Caco-2 (cell line): ENCODE measurements around the gene SLF2. TPM values are rescaled to one million over a fixed set of nuclear protein-coding genes. Genes with fewer than 3 reads are reported as not detected.

Experiments used
- BruUV-seq: library from RNA; stranded (reverse); fragments of 400-500 nt; replicated peaks from 2 replicates; lab custom pipeline; 2021; lab: Mats Ljungman, UMichigan
- CTCF ChIA-PET: fragments of 300-600 bp; sonication (Branson Sonifier 250); formaldehyde crosslinking; loops from one replicate; lab custom pipeline; 2022; ENCODE audit warnings: antibody characterized with exemption; lab: Charles Lee
- POLR2A ChIA-PET: fragments of 300-600 bp; sonication (Branson Sonifier 250); formaldehyde crosslinking; loops from one replicate; lab custom pipeline; 2022; ENCODE audit warnings: antibody characterized with exemption; lab: Charles Lee
- DNase-seq, 2 experiments: peaks; one replicate each; pipeline versions ENCODE4 v3.0.0 to v3.0.0-alpha.2; 2020 to 2022
- H3K27me3 ChIP-seq: replicated peaks from 2 replicates; pipeline ENCODE4 v1.6.0; 2011; ENCODE audit warnings: low read length; ENCODE audit not compliant: control insufficient read depth, insufficient read depth
- H3K36me3 ChIP-seq: 2 replicates; pipeline ENCODE4 v1.5.1; 2011; ENCODE audit warnings: low read length; ENCODE audit not compliant: control insufficient read depth, insufficient read depth
- H3K4me1 ChIP-seq: fragments of 250-450 bp; sonication (Bioruptor Pico); 2 replicates; pipeline ENCODE4 v1.5.1; 2020; ENCODE audit warnings: mild to moderate bottlenecking
- H3K4me3 ChIP-seq: 2 replicates; pipeline ENCODE4 v1.5.1; 2011; ENCODE audit warnings: low read depth, mild to moderate bottlenecking, control low read depth, low read length
- H3K9me3 ChIP-seq: fragments of 250-450 bp; sonication (Bioruptor Pico); 2 replicates; pipeline ENCODE4 v1.5.1; 2020; ENCODE audit warnings: mild to moderate bottlenecking, moderate library complexity
- H3K27ac Mint-ChIP-seq: one replicate; pipeline ENCODE4 v1.8.0; 2022; ENCODE audit warnings: mixed read lengths; ENCODE audit not compliant: unreplicated experiment
- H3K27me3 Mint-ChIP-seq: one replicate; pipeline ENCODE4 v1.8.0; 2022; ENCODE audit warnings: mixed read lengths; ENCODE audit not compliant: insufficient read depth, unreplicated experiment
- H3K36me3 Mint-ChIP-seq: one replicate; pipeline ENCODE4 v1.8.0; 2022; ENCODE audit warnings: mild to moderate bottlenecking, mixed read lengths; ENCODE audit not compliant: insufficient read depth, unreplicated experiment
- H3K4me1 Mint-ChIP-seq: one replicate; pipeline ENCODE4 v1.8.0; 2022; ENCODE audit warnings: low read depth, mixed read lengths; ENCODE audit not compliant: unreplicated experiment
- H3K4me3 Mint-ChIP-seq: one replicate; pipeline ENCODE4 v1.8.0; 2022; ENCODE audit warnings: mild to moderate bottlenecking, moderate library complexity, mixed read lengths; ENCODE audit not compliant: unreplicated experiment
- H3K9me3 Mint-ChIP-seq: one replicate; pipeline ENCODE4 v1.8.0; 2022; ENCODE audit warnings: mixed read lengths; ENCODE audit not compliant: unreplicated experiment
- CTCF ChIP-seq, 2 experiments: fragments of 200-600 bp in 1 of 2; IDR thresholded peaks; 1 replicate in 1 of 2; 2 replicates in 1 of 2; pipeline versions ENCODE4 v1.5.1 to v1.8.0; 2011 to 2022; ENCODE audit warnings: antibody characterized with exemption in 1 of 2, control low read depth in 1 of 2, inconsistent platforms in 1 of 2, low read depth in 1 of 2, low read length in 1 of 2, mild to moderate bottlenecking in 1 of 2, moderate library complexity in 1 of 2; ENCODE audit not compliant: insufficient read depth in 1 of 2, severe bottlenecking in 1 of 2, unreplicated experiment in 1 of 2
- intact Hi-C: fragments of 100-400 bp; cut with micrococcal nuclease; formaldehyde crosslinking; loops from one replicate; pipeline ENCODE4 v1.10.0; 2022; ENCODE audit not compliant: unreplicated experiment
- total RNA-seq: library from RNA; stranded (reverse); gene quantifications from 2 replicates; pipeline ENCODE4 v1.2.3, GENCODE V29; 2022

Gene SLF2
- total RNA-seq, 1 experiment from 2014 or later = 25.2 TPM

- Mint-ChIP-seq H3K36me3 (peaks cover 48% of the 10 kb centered on the region), H3K4me3 (no peak overlapping the region), H3K4me1 (peaks cover 8% of the 10 kb centered on the region), H3K9me3 (no peaks in the 10 kb centered on the region), H3K27ac (no peak overlapping the region), H3K27me3 (no peaks in the 10 kb centered on the region)
- H3K27me3 ChIP-seq = no peaks in the 10 kb centered on the region
- CTCF ChIA-PET = interaction anchor here (0.6 kb wide), 1 partner anchor 17 kb away, joined by 3 read pairs; no protein-coding TSS in a partner anchor
- peaks cover 9% of the 10 kb centered on the region for H3K4me1 ChIP-seq
- H3K4me3 ChIP-seq = no peak overlapping the region
- no peak for DNase-seq
- H3K9me3 ChIP-seq = no peaks in the 10 kb centered on the region
- intact Hi-C loops = no loop called here
- no TSS peak for BruUV-seq
- TF ChIP-seq CTCF (IDR thresholded peaks at IDR 0.05; ENCODE audit: insufficient read depth in 1 of 2, low read depth in 1 of 2, low read length in 1 of 2, severe bottlenecking in 1 of 2, unreplicated experiment in 1 of 2) = no peak
- H3K36me3 ChIP-seq = peaks cover 12% of the 10 kb centered on the region
- POLR2A ChIA-PET = no interaction called here
Measured at GRCh38 chr10:100981178-100981772, 68.5 kb downstream of the SLF2 start.

GRCh38 chr10:100982916-100983830, 70.4 kb downstream of the SLF2 start:
- no peak overlapping the region for H3K4me3 ChIP-seq
- H3K4me1 ChIP-seq = peaks cover 4% of the 10 kb centered on the region
- Mint-ChIP-seq H3K27ac (no peak overlapping the region), H3K27me3 (no peaks in the 10 kb centered on the region), H3K9me3 (no peaks in the 10 kb centered on the region), H3K4me1 (peaks cover 10% of the 10 kb centered on the region), H3K36me3 (peaks cover 60% of the 10 kb centered on the region), H3K4me3 (no peak overlapping the region)
- POLR2A ChIA-PET = no interaction called here
- no TSS peak for BruUV-seq
- intact Hi-C loops = no loop called here
- peaks cover 10% of the 10 kb centered on the region for H3K36me3 ChIP-seq
- no peaks in the 10 kb centered on the region for H3K9me3 ChIP-seq
- no peak for TF ChIP-seq CTCF (IDR thresholded peaks at IDR 0.05; ENCODE audit: insufficient read depth in 1 of 2, low read depth in 1 of 2, low read length in 1 of 2, severe bottlenecking in 1 of 2, unreplicated experiment in 1 of 2)
- CTCF ChIA-PET = no interaction called here
- DNase-seq = peak in 1 of 2 experiments; percentile 31
- no peaks in the 10 kb centered on the region for H3K27me3 ChIP-seq

- ChIA-PET CTCF (no interaction called here), POLR2A (no interaction called here)
- TF ChIP-seq CTCF (IDR thresholded peaks at IDR 0.05; ENCODE audit: insufficient read depth in 1 of 2, low read depth in 1 of 2, low read length in 1 of 2, severe bottlenecking in 1 of 2, unreplicated experiment in 1 of 2) = no peak
- H3K9me3 ChIP-seq = no peaks in the 10 kb centered on the region
- H3K36me3 ChIP-seq = peaks cover 6% of the 10 kb centered on the region
- intact Hi-C loops = no loop called here
- Mint-ChIP-seq H3K27ac (peak overlapping the region; percentile 14), H3K9me3 (no peaks in the 10 kb centered on the region), H3K4me1 (peaks cover 10% of the 10 kb centered on the region), H3K36me3 (peaks cover 57% of the 10 kb centered on the region), H3K4me3 (no peak overlapping the region), H3K27me3 (no peaks in the 10 kb centered on the region)
- no peaks in the 10 kb centered on the region for H3K27me3 ChIP-seq
- H3K4me3 ChIP-seq = no peak overlapping the region
- peak in 1 of 2 experiments; percentile 31 for DNase-seq
- no TSS peak for BruUV-seq
- peaks cover 4% of the 10 kb centered on the region for H3K4me1 ChIP-seq
Measured at GRCh38 chr10:100983868-100984671, 71.3 kb downstream of the SLF2 start.
